WTC11 (cell line): Measurements from ENCODE around the gene ETNK2. TPM values are rescaled to one million over a fixed set of nuclear protein-coding genes. Genes with fewer than 3 reads are reported as not detected.

Experiments
- ATAC-seq: fragments of 200-7000 bp; cut with Tn5 transposase; 2 replicates; pipeline ENCODE4 v1.10.0; 2021; ENCODE audit warnings: mild to moderate bottlenecking, moderate library complexity
- CTCF ChIA-PET: fragments of 300-600 bp; sonication (Branson Sonifier 250); formaldehyde crosslinking; loops from one replicate; lab custom pipeline; 2021; ENCODE audit warnings: antibody characterized with exemption; lab: Charles Lee
- POLR2A ChIA-PET: fragments of 350-600 bp; sonication (Branson Sonifier 250); formaldehyde crosslinking; loops from one replicate; lab custom pipeline; 2021; ENCODE audit warnings: antibody characterized with exemption; lab: Charles Lee
- DNase-seq: peaks from one replicate; pipeline ENCODE4 v3.0.0; 2021; ENCODE audit warnings: low spot score
- H3K27ac Mint-ChIP-seq: 2 replicates; pipeline ENCODE4 v1.8.0; 2021; ENCODE audit warnings: mixed read lengths
- H3K27me3 Mint-ChIP-seq: 2 replicates; pipeline ENCODE4 v1.8.0; 2021; ENCODE audit warnings: low read depth, mild to moderate bottlenecking, moderate library complexity, mixed read lengths
- H3K36me3 Mint-ChIP-seq: 2 replicates; pipeline ENCODE4 v1.8.0; 2021; ENCODE audit warnings: mixed read lengths
- H3K4me1 Mint-ChIP-seq: 2 replicates; pipeline ENCODE4 v1.8.0; 2022; ENCODE audit warnings: mixed read lengths
- H3K4me3 Mint-ChIP-seq: 2 replicates; pipeline ENCODE4 v1.8.0; 2021; ENCODE audit warnings: mild to moderate bottlenecking, moderate library complexity, mixed read lengths
- H3K9me3 Mint-ChIP-seq: 2 replicates; pipeline ENCODE4 v1.8.0; 2021; ENCODE audit warnings: mixed read lengths
- ESRRA ChIP-seq: sonication (generic); formaldehyde crosslinking; IDR thresholded peaks from 2 replicates; pipeline ENCODE4 v1.8.1; 2022; ENCODE audit warnings: mild to moderate bottlenecking, missing genetic modification reagents, borderline replicate concordance
- ETV6 ChIP-seq: sonication (generic); formaldehyde crosslinking; IDR thresholded peaks from 2 replicates; pipeline ENCODE4 v1.8.1; 2022; ENCODE audit warnings: mild to moderate bottlenecking, missing genetic modification reagents
- KAT7 ChIP-seq: sonication (generic); formaldehyde crosslinking; IDR thresholded peaks from 2 replicates; pipeline ENCODE4 v1.8.1; 2023; ENCODE audit warnings: missing genetic modification reagents, mild to moderate bottlenecking, borderline replicate concordance
- NR2C2 ChIP-seq: sonication (generic); formaldehyde crosslinking; IDR thresholded peaks from 2 replicates; pipeline ENCODE4 v1.8.0; 2022; ENCODE audit warnings: mild to moderate bottlenecking, missing genetic modification reagents
- OVOL2 ChIP-seq: fragments of 250-450 bp; sonication (Bioruptor Pico); IDR thresholded peaks from 2 replicates; pipeline ENCODE4 v1.9.0; 2021; ENCODE audit warnings: mild to moderate bottlenecking, borderline replicate concordance
- RORB ChIP-seq: fragments of 250-450 bp; sonication (Bioruptor Pico); IDR thresholded peaks from 2 replicates; pipeline ENCODE4 v1.9.0; 2021; ENCODE audit warnings: mild to moderate bottlenecking
- ZMAT4 ChIP-seq: fragments of 250-450 bp; sonication (Bioruptor Pico); IDR thresholded peaks from 2 replicates; pipeline ENCODE4 v1.9.0; 2021; ENCODE audit warnings: mild to moderate bottlenecking
- ZNF281 ChIP-seq: sonication (generic); formaldehyde crosslinking; IDR thresholded peaks from 2 replicates; pipeline ENCODE4 v1.8.0; 2023; ENCODE audit warnings: mild to moderate bottlenecking, missing genetic modification reagents
- ZNF317 ChIP-seq: sonication (generic); formaldehyde crosslinking; IDR thresholded peaks from 2 replicates; pipeline ENCODE4 v1.8.1; 2023; ENCODE audit warnings: low read depth, mild to moderate bottlenecking, moderate library complexity, missing genetic modification reagents, borderline replicate concordance
- total RNA-seq: library from RNA; stranded (reverse); gene quantifications from 3 replicates; pipeline ENCODE4 v1.2.3, GENCODE V29; 2021
- TF ChIP-seq, protein P1 (sequence below): sonication (generic); formaldehyde crosslinking; IDR thresholded peaks from 2 replicates; pipeline ENCODE4 v1.8.1; 2023; ENCODE audit warnings: mild to moderate bottlenecking, missing genetic modification reagents, borderline replicate concordance
- TF ChIP-seq, protein P2 (sequence below): sonication (generic); formaldehyde crosslinking; IDR thresholded peaks from 2 replicates; pipeline ENCODE4 v1.8.0; 2022; ENCODE audit warnings: mild to moderate bottlenecking, missing genetic modification reagents
- TF ChIP-seq, protein P3 (sequence below): fragments of 200-600 bp; IDR thresholded peaks from 2 replicates; pipeline ENCODE4 v1.8.0; 2022; ENCODE audit warnings: antibody characterized with exemption

The ETNK2 gene
- total RNA-seq, 1 experiment from 2014 or later, result 19.7 TPM

- TF ChIP-seq, protein P1, sequence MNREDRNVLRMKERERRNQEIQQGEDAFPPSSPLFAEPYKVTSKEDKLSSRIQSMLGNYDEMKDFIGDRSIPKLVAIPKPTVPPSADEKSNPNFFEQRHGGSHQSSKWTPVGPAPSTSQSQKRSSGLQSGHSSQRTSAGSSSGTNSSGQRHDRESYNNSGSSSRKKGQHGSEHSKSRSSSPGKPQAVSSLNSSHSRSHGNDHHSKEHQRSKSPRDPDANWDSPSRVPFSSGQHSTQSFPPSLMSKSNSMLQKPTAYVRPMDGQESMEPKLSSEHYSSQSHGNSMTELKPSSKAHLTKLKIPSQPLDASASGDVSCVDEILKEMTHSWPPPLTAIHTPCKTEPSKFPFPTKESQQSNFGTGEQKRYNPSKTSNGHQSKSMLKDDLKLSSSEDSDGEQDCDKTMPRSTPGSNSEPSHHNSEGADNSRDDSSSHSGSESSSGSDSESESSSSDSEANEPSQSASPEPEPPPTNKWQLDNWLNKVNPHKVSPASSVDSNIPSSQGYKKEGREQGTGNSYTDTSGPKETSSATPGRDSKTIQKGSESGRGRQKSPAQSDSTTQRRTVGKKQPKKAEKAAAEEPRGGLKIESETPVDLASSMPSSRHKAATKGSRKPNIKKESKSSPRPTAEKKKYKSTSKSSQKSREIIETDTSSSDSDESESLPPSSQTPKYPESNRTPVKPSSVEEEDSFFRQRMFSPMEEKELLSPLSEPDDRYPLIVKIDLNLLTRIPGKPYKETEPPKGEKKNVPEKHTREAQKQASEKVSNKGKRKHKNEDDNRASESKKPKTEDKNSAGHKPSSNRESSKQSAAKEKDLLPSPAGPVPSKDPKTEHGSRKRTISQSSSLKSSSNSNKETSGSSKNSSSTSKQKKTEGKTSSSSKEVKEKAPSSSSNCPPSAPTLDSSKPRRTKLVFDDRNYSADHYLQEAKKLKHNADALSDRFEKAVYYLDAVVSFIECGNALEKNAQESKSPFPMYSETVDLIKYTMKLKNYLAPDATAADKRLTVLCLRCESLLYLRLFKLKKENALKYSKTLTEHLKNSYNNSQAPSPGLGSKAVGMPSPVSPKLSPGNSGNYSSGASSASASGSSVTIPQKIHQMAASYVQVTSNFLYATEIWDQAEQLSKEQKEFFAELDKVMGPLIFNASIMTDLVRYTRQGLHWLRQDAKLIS (CRISPR knock-in tag), result no peak
Observed at GRCh38 chr1:204125759-204126351, 26.0 kb downstream of the ETNK2 start (continued).

- Mint-ChIP-seq H3K27me3 (no peaks in the 10 kb centered on the region), H3K27ac (0 out of 2 replicates have a peak overlapping the region, but pooled peaks have one; percentile 45), H3K36me3 (peaks cover 49% of the 10 kb centered on the region), H3K4me1 (peaks cover 35% of the 10 kb centered on the region), H3K9me3 (no peaks in the 10 kb centered on the region), H3K4me3 (no peak overlapping the region; the same call in 1 of the 2 replicates)
- DNase-seq, result no peak
- no peak for TF ChIP-seq ESRRA
- no peak for TF ChIP-seq KAT7 (CRISPR knock-in tag)
- TF ChIP-seq RORB, result no peak
- ATAC-seq, result no peak
- POLR2A ChIA-PET, result no interaction called here
- CTCF ChIA-PET, result interaction anchor here (0.9 kb wide), 2 partner anchors 254 to 258 kb away, joined by 3 to 5 read pairs; no protein-coding TSS in a partner anchor
Observed at GRCh38 chr1:204124639-204125038, 27.2 kb downstream of the ETNK2 start.

GRCh38 chr1:204123376-204123775 lies 28.5 kb downstream of the ETNK2 start:
- H3K36me3 Mint-ChIP-seq, result peaks cover 60% of the 10 kb centered on the region
- H3K4me1 Mint-ChIP-seq, result peaks cover 24% of the 10 kb centered on the region
- no peak overlapping the region for H3K4me3 Mint-ChIP-seq
- ChIA-PET CTCF (interaction anchor here (0.9 kb wide), 1 partner anchor 252 kb away, joined by 5 read pairs; no protein-coding TSS in a partner anchor), POLR2A (no interaction called here)
- no peaks in the 10 kb centered on the region for H3K9me3 Mint-ChIP-seq
- no peaks in the 10 kb centered on the region for H3K27me3 Mint-ChIP-seq
- H3K27ac Mint-ChIP-seq, result peak overlapping the region; percentile 72
- ATAC-seq (peak; percentile 77), DNase-seq (peak; percentile 71)
- TF ChIP-seq ETV6 (CRISPR knock-in tag), result no peak
- TF ChIP-seq OVOL2 (CRISPR knock-in tag), result no peak
- 0 out of 2 replicates have a peak, but pooled peaks have one; percentile 33 for TF ChIP-seq ZNF281
- TF ChIP-seq ZNF317, result no peak
- no peak for TF ChIP-seq ZMAT4 (CRISPR knock-in tag)
- TF ChIP-seq NR2C2 (CRISPR knock-in tag), result no peak
- TF ChIP-seq, protein P2, sequence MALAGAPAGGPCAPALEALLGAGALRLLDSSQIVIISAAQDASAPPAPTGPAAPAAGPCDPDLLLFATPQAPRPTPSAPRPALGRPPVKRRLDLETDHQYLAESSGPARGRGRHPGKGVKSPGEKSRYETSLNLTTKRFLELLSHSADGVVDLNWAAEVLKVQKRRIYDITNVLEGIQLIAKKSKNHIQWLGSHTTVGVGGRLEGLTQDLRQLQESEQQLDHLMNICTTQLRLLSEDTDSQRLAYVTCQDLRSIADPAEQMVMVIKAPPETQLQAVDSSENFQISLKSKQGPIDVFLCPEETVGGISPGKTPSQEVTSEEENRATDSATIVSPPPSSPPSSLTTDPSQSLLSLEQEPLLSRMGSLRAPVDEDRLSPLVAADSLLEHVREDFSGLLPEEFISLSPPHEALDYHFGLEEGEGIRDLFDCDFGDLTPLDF, result no peak
- TF ChIP-seq, protein P3, sequence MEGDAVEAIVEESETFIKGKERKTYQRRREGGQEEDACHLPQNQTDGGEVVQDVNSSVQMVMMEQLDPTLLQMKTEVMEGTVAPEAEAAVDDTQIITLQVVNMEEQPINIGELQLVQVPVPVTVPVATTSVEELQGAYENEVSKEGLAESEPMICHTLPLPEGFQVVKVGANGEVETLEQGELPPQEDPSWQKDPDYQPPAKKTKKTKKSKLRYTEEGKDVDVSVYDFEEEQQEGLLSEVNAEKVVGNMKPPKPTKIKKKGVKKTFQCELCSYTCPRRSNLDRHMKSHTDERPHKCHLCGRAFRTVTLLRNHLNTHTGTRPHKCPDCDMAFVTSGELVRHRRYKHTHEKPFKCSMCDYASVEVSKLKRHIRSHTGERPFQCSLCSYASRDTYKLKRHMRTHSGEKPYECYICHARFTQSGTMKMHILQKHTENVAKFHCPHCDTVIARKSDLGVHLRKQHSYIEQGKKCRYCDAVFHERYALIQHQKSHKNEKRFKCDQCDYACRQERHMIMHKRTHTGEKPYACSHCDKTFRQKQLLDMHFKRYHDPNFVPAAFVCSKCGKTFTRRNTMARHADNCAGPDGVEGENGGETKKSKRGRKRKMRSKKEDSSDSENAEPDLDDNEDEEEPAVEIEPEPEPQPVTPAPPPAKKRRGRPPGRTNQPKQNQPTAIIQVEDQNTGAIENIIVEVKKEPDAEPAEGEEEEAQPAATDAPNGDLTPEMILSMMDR, result peak; percentile 51
